GM20000 (cell line): ENCODE data around the gene OSM.
A peak's percentile ranks its signal among the peaks of the same experiment; 100 is the strongest.

ENCODE experiments used
- DNase-seq: peaks from one replicate; pipeline ENCODE4 v3.0.0; 2012; ENCODE audit warnings: low spot score
- CTCF ChIP-seq: IDR thresholded peaks from 2 replicates; pipeline ENCODE4 v1.5.1; 2012; ENCODE audit warnings: mild to moderate bottlenecking, control low read depth; ENCODE audit errors: extremely low read depth, missing control alignments

OSM gene

GRCh38 chr22:30291058-30291892, 24.6 kb upstream of the OSM start:
- no peak for DNase-seq
- no peak for TF ChIP-seq CTCF

- peak; percentile 57 for DNase-seq
- TF ChIP-seq CTCF: no peak
Measured at GRCh38 chr22:30290342-30291057, 23.8 kb upstream of the OSM start.

- TF ChIP-seq CTCF: no peak
- no peak for DNase-seq
Measured at GRCh38 chr22:30289980-30290313, 23.3 kb upstream of the OSM start.

- TF ChIP-seq CTCF: no peak
- peak; percentile 97 for DNase-seq
Measured at GRCh38 chr22:30289141-30289979, 22.7 kb upstream of the OSM start, which contains the start of gene CASTOR1. CASTOR1 (minus strand) TSS chr22:30289505; CDS start chr22:30289497, 8 bp downstream.

GRCh38 chr22:30288419-30289140, 21.9 kb upstream of the OSM start:
- DNase-seq: no peak
- TF ChIP-seq CTCF: no peak

- DNase-seq: peak; percentile 85
Measured at GRCh38 chr22:30287648-30288418, 21.2 kb upstream of the OSM start.

More at GRCh38 chr22:30287648-30288418, 21.2 kb upstream of the OSM start:
- peak; percentile 68 for TF ChIP-seq CTCF
